Ishikawa (cell line): ENCODE measurements around the gene CBX6.

Experiments
- CEBPB ChIP-seq: IDR thresholded peaks from 2 replicates; pipeline ENCODE4 v1.6.1; 2012
- EGR1 ChIP-seq: IDR thresholded peaks from 2 replicates; pipeline ENCODE4 v1.6.1; 2012
- EP300 ChIP-seq: IDR thresholded peaks from 2 replicates; pipeline ENCODE4 v1.6.1; 2012; ENCODE audit warnings: borderline replicate concordance
- MAX ChIP-seq: IDR thresholded peaks from 2 replicates; pipeline ENCODE4 v1.6.1; 2012
- RAD21 ChIP-seq: IDR thresholded peaks from 2 replicates; pipeline ENCODE4 v1.6.1; 2012; ENCODE audit warnings: low read depth
- REST ChIP-seq: IDR thresholded peaks from 2 replicates; pipeline ENCODE4 v1.6.1; 2012; ENCODE audit warnings: low read depth, mild to moderate bottlenecking
- TAF1 ChIP-seq: IDR thresholded peaks from 2 replicates; pipeline ENCODE4 v1.6.1; 2012; ENCODE audit warnings: low read depth, mild to moderate bottlenecking
- TCF12 ChIP-seq: IDR thresholded peaks from 2 replicates; pipeline ENCODE4 v1.6.1; 2012; ENCODE audit warnings: low read depth
- YY1 ChIP-seq: IDR thresholded peaks from 2 replicates; pipeline ENCODE4 v1.6.1; 2012; ENCODE audit warnings: low read depth
- ZBTB7A ChIP-seq: IDR thresholded peaks from 2 replicates; pipeline ENCODE4 v1.6.1; 2012; ENCODE audit warnings: low read depth

- peak; percentile 30; the same call in 1 of the 2 replicates for TF ChIP-seq RAD21
- TF ChIP-seq CEBPB = no peak
- no peak for TF ChIP-seq EP300
- TF ChIP-seq REST = peak; percentile 95
- TF ChIP-seq TAF1 = no peak
- TF ChIP-seq ZBTB7A = no peak
- no peak for TF ChIP-seq MAX
- TF ChIP-seq TCF12 = no peak
- TF ChIP-seq YY1 = no peak
- TF ChIP-seq EGR1 = no peak
Observed at GRCh38 chr22:38824585-38824984, 47.4 kb downstream of the CBX6 start.
